Measurements from ENCODE around the gene WDR37.

DNA sequence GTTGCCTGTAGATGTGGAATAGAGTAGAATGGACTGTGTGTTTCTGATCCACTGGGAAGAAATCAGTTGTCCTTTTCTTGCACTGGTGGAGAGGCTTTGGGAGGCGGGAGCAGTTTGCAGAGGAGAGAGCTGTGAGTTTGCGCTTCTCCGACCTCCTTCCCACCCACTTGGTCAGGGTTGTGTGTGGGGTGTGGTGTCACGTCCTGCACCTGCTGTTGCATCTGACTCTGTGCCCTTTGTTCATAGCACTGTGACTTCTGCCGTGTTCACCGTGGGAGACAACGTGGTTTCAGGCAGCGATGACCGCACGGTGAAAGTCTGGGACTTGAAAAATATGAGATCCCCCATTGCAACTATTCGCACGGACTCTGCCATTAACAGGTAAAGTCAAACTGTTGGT lies 67.8 kb downstream of the WDR37 start:
- TF ChIP-seq POLR2A (IDR thresholded peaks at IDR 0.05) (no peak), CTCF (IDR thresholded peaks at IDR 0.05) (no peak)
